Measurements from ENCODE around the gene MAML1. TPM values are rescaled to one million over a fixed set of nuclear protein-coding genes. Genes with fewer than 3 reads are reported as not detected.

The MAML1 gene
- total and polyA plus RNA-seq, 4 donors, result 10.8 to 30.4 (median 22.9) TPM

GRCh38 chr5:179753971-179754370, 21.3 kb downstream of the MAML1 start:
- no peak overlapping the region for H3K27ac ChIP-seq (ENCODE audit: low read depth, low read length)
- no peaks in the 10 kb centered on the region for H3K4me1 ChIP-seq (ENCODE audit: control insufficient read depth, insufficient read depth, low read length)
- H3K4me3 ChIP-seq (ENCODE audit: low read depth, low read length), result no peak overlapping the region
- no peak for DNase-seq (ENCODE audit: low read depth in 4 of 6, low spot score in 6 of 6)
- no peaks in the 10 kb centered on the region for H3K27me3 ChIP-seq (ENCODE audit: control insufficient read depth, insufficient read depth, low read length)
- 91% methylated on average over 4 of the region's 5 CpGs for WGBS (ENCODE audit: insufficient coverage)
- peaks cover 6% of the 10 kb centered on the region for H3K36me3 ChIP-seq (ENCODE audit: control insufficient read depth, insufficient read depth, low read length)
- H3K9me3 ChIP-seq (ENCODE audit: control insufficient read depth, insufficient read depth, low read length), result no peaks in the 10 kb centered on the region

DNA sequence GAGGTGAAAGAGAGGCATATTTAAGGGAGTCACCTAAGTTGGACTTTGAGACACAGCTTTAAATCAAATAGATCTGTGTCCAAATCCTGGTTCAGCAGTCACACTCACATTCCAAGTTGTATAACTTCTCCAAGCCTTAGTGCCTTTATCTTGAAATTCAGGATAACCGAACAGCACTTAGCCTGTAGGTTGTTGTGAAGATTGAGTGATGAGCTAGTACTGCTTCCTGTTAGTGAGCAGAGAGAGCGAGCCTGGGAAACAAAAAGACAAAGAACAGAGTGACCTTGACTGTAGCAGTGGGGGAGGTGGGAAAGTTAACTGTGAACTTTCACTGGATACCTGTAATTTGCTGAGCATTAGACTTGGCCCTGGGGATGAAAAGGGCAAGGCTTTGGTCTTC, 22.4 kb downstream of the MAML1 start:
- WGBS (ENCODE audit: insufficient coverage), result 45% methylated on average over 2 of the region's 2 CpGs
- Histone ChIP-seq H3K9me3 (ENCODE audit: control insufficient read depth, insufficient read depth, low read length) (no peaks in the 10 kb centered on the region), H3K4me1 (ENCODE audit: control insufficient read depth, insufficient read depth, low read length) (no peaks in the 10 kb centered on the region), H3K27me3 (ENCODE audit: control insufficient read depth, insufficient read depth, low read length) (no peaks in the 10 kb centered on the region), H3K36me3 (ENCODE audit: control insufficient read depth, insufficient read depth, low read length) (peaks cover 6% of the 10 kb centered on the region), H3K4me3 (ENCODE audit: low read depth, low read length) (no peak overlapping the region), H3K27ac (ENCODE audit: low read depth, low read length) (no peak overlapping the region)
- no peak for DNase-seq (ENCODE audit: low read depth in 4 of 6, low spot score in 6 of 6)

GRCh38 chr5:179758955-179759354, 26.3 kb downstream of the MAML1 start:
- Histone ChIP-seq H3K4me1 (ENCODE audit: control insufficient read depth, insufficient read depth, low read length) (peaks cover 8% of the 10 kb centered on the region), H3K36me3 (ENCODE audit: control insufficient read depth, insufficient read depth, low read length) (peaks cover 4% of the 10 kb centered on the region), H3K27ac (ENCODE audit: low read depth, low read length) (no peak overlapping the region), H3K4me3 (ENCODE audit: low read depth, low read length) (no peak overlapping the region), H3K27me3 (ENCODE audit: control insufficient read depth, insufficient read depth, low read length) (no peaks in the 10 kb centered on the region), H3K9me3 (ENCODE audit: control insufficient read depth, insufficient read depth, low read length) (no peaks in the 10 kb centered on the region)
- WGBS (ENCODE audit: insufficient coverage), result 85% methylated on average over 6 of the region's 8 CpGs
- DNase-seq (ENCODE audit: low read depth in 4 of 6, low spot score in 6 of 6), result no peak

- no peak for DNase-seq (ENCODE audit: low read depth in 4 of 6, low spot score in 6 of 6)
- Histone ChIP-seq H3K27ac (ENCODE audit: low read depth, low read length) (no peak overlapping the region), H3K4me3 (ENCODE audit: low read depth, low read length) (no peak overlapping the region), H3K4me1 (ENCODE audit: control insufficient read depth, insufficient read depth, low read length) (peaks cover 8% of the 10 kb centered on the region), H3K9me3 (ENCODE audit: control insufficient read depth, insufficient read depth, low read length) (no peaks in the 10 kb centered on the region), H3K36me3 (ENCODE audit: control insufficient read depth, insufficient read depth, low read length) (peaks cover 4% of the 10 kb centered on the region), H3K27me3 (ENCODE audit: control insufficient read depth, insufficient read depth, low read length) (no peaks in the 10 kb centered on the region)
- WGBS (ENCODE audit: insufficient coverage), result 86% methylated on average over 9 of the region's 9 CpGs
Measured at GRCh38 chr5:179759581-179760551, 27.2 kb downstream of the MAML1 start.

DNA sequence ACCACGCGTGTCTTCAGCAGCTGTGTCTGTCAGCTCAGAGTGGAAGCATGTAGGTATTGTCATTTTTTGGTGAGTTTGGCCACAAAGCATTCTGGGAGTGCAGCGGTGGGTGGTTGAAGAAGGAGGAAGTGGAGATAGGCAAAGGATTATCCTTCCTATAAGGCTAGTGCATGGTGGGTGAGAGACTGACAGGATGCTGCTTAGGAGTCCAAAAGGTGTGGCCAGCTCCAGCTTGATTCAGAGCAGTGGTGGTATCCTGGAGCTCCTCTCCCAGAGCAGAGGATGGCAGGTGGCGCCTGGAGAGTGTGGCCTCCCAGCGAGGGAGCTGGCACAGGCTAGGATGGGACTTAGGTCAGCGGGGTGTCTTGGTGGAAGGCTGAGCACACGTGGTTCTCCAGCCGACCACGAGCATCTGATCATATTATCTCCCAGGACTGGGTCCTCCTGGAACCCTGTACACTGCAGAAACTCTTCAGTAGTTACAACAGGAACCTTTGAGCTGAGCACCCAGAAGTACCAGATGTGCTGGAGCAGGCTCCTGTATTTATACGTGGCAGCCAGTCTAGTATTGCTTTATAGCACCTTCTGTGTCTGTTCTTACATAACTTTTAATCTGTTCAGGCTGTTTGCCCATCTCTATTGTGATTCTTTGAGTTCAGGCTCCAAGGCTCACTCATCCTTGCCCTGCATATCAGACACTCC, 29.6 kb downstream of the MAML1 start:
- 44% methylated on average over 8 of the region's 10 CpGs for WGBS (ENCODE audit: insufficient coverage)
- no peak for DNase-seq (ENCODE audit: low read depth in 4 of 6, low spot score in 6 of 6)
- no peaks in the 10 kb centered on the region for H3K9me3 ChIP-seq (ENCODE audit: control insufficient read depth, insufficient read depth, low read length)
- no peaks in the 10 kb centered on the region for H3K27me3 ChIP-seq (ENCODE audit: control insufficient read depth, insufficient read depth, low read length)
- H3K27ac ChIP-seq (ENCODE audit: low read depth, low read length), result peak overlapping the region; percentile 47
- H3K36me3 ChIP-seq (ENCODE audit: control insufficient read depth, insufficient read depth, low read length), result peaks cover 20% of the 10 kb centered on the region
- peaks cover 8% of the 10 kb centered on the region for H3K4me1 ChIP-seq (ENCODE audit: control insufficient read depth, insufficient read depth, low read length)
- H3K4me3 ChIP-seq (ENCODE audit: low read depth, low read length), result no peak overlapping the region

DNA sequence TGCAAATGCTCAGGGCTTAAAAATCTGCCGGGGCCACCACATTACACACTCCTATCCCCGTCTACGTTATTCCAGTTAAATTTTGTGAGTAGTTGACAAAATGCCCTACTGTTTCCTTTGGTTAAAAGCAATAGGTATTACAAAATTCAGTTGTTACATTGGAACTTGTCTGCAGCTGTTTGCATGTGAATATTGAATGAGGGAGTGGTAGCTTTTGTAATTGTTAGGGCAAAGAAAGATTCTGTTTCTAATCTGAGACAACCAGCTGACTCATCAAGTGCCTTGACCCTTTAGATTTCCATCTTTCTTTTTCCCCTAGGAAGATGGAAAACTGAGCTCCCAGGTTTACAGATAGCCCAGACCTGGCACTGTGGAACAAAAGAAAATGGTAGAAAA, 30.2 kb downstream of the MAML1 start:
- no peak for DNase-seq (ENCODE audit: low read depth in 4 of 6, low spot score in 6 of 6)
- Histone ChIP-seq H3K4me1 (ENCODE audit: control insufficient read depth, insufficient read depth, low read length) (peaks cover 8% of the 10 kb centered on the region), H3K27me3 (ENCODE audit: control insufficient read depth, insufficient read depth, low read length) (no peaks in the 10 kb centered on the region), H3K9me3 (ENCODE audit: control insufficient read depth, insufficient read depth, low read length) (no peaks in the 10 kb centered on the region), H3K4me3 (ENCODE audit: low read depth, low read length) (no peak overlapping the region), H3K36me3 (ENCODE audit: control insufficient read depth, insufficient read depth, low read length) (peaks cover 20% of the 10 kb centered on the region), H3K27ac (ENCODE audit: low read depth, low read length) (no peak overlapping the region)
- no CpG with 5 or more reads among the region's 3 CpGs for WGBS (ENCODE audit: insufficient coverage)

DNA sequence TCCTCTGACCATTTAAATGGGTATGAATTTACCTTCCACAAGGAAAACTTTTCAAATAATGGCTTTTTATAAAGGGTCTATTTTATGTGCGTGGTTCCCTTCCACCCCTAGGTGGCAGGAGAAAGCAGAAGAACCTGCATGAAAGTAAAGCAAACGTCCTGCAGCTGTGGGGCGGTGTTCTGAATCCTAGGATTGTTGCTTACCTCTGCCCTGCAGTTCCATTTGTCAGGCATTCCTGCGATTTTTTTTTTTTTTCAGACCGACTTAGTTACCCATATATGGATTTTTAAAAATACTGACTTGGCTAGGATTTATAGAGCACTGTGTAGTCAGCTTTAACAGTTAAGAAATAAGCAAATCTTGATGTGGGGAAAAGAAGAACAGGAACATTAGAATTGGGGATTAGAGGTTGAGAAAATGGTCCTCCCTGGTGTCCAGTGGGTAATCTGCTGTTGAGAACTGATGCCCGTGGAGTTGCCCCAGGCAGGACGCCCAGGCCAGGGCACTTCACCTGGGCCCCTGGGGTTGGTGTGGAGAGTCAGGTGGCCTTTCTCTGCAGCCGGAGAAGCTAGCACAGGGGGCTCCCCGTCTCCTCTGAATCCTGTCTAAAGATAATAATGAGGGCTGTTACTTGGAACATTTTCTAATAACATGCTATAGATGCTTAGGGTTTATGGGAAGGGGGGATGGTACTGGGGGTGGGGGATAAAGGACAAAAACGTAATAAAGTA, 30.8 kb downstream of the MAML1 start:
- peaks cover 8% of the 10 kb centered on the region for H3K4me1 ChIP-seq (ENCODE audit: control insufficient read depth, insufficient read depth, low read length)
- no peak overlapping the region for H3K4me3 ChIP-seq (ENCODE audit: low read depth, low read length)
- H3K9me3 ChIP-seq (ENCODE audit: control insufficient read depth, insufficient read depth, low read length), result no peaks in the 10 kb centered on the region
- 31% methylated on average over 5 of the region's 10 CpGs for WGBS (ENCODE audit: insufficient coverage)
- peaks cover 23% of the 10 kb centered on the region for H3K36me3 ChIP-seq (ENCODE audit: control insufficient read depth, insufficient read depth, low read length)
- H3K27me3 ChIP-seq (ENCODE audit: control insufficient read depth, insufficient read depth, low read length), result no peaks in the 10 kb centered on the region
- peak; percentile 31 to 86 (median 40) for DNase-seq (ENCODE audit: low read depth in 4 of 6, low spot score in 6 of 6)
- no peak overlapping the region for H3K27ac ChIP-seq (ENCODE audit: low read depth, low read length)

DNA sequence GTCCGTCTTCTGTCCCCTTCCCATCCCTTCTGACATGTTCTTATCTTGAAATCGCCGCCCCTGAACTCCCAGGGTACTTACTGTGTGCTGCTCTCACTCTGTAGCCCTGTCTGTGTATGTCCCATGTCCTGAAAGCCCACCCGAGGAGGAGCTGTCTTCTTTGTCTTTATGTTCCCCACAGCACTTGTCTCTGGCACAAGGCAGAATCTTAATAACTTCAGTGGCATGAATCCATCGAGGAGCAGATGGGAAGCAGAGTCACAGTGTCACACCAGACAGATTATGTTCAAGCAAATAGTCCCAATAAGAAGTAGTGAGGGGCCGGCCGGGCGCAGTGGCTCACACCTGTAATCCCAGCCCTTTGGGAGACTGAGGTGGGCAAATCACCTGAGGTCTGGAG, 31.4 kb downstream of the MAML1 start:
- WGBS (ENCODE audit: insufficient coverage), result 67% methylated on average over 8 of the region's 8 CpGs
- Histone ChIP-seq H3K36me3 (ENCODE audit: control insufficient read depth, insufficient read depth, low read length) (peaks cover 25% of the 10 kb centered on the region), H3K4me1 (ENCODE audit: control insufficient read depth, insufficient read depth, low read length) (peaks cover 8% of the 10 kb centered on the region), H3K9me3 (ENCODE audit: control insufficient read depth, insufficient read depth, low read length) (no peaks in the 10 kb centered on the region), H3K27me3 (ENCODE audit: control insufficient read depth, insufficient read depth, low read length) (no peaks in the 10 kb centered on the region), H3K4me3 (ENCODE audit: low read depth, low read length) (no peak overlapping the region), H3K27ac (ENCODE audit: low read depth, low read length) (no peak overlapping the region)
- peak in 1 of 6 donors; percentile 87 for DNase-seq (ENCODE audit: low read depth in 4 of 6, low spot score in 6 of 6)

GRCh38 chr5:179765400-179765799, 32.8 kb downstream of the MAML1 start:
- Histone ChIP-seq H3K36me3 (ENCODE audit: control insufficient read depth, insufficient read depth, low read length) (peaks cover 38% of the 10 kb centered on the region), H3K9me3 (ENCODE audit: control insufficient read depth, insufficient read depth, low read length) (no peaks in the 10 kb centered on the region), H3K27me3 (ENCODE audit: control insufficient read depth, insufficient read depth, low read length) (no peaks in the 10 kb centered on the region), H3K27ac (ENCODE audit: low read depth, low read length) (no peak overlapping the region), H3K4me3 (ENCODE audit: low read depth, low read length) (no peak overlapping the region), H3K4me1 (ENCODE audit: control insufficient read depth, insufficient read depth, low read length) (peaks cover 8% of the 10 kb centered on the region)
- WGBS (ENCODE audit: insufficient coverage), result 77% methylated on average over 13 of the region's 13 CpGs
- no peak for DNase-seq (ENCODE audit: low read depth in 4 of 6, low spot score in 6 of 6)

All from spinal cord (tissue), 10 donors.